ENCODE data around the gene FAM209A.
A peak's percentile ranks its signal among the peaks of the same experiment; 100 is the strongest.
"Not testable (repeated sequence)": the region's sequence is repeated elsewhere in the genome, so short reads cannot be mapped to it uniquely, and the experiment has no call there.

The FAM209A gene, protein sequence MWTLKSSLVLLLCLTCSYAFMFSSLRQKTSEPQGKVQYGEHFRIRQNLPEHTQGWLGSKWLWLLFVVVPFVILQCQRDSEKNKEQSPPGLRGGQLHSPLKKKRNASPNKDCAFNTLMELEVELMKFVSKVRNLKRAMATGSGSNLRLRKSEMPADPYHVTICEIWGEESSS

GRCh38 chr20:56524444-56524843 is at the start of gene FAM209A:
TSS of gene FAM209A (plus strand) at chr20:56524744. CDS start at chr20:56524809, 65 bp downstream.
- not testable (repeated sequence) for DNase-seq (ENCODE audit: low read depth)

GRCh38 chr20:56483970-56484369 is 40.6 kb upstream of the FAM209A start:
- no peak for DNase-seq (ENCODE audit: low read depth)

GRCh38 chr20:56487216-56487615 is 37.3 kb upstream of the FAM209A start:
- DNase-seq (ENCODE audit: low read depth), result no peak

DNA sequence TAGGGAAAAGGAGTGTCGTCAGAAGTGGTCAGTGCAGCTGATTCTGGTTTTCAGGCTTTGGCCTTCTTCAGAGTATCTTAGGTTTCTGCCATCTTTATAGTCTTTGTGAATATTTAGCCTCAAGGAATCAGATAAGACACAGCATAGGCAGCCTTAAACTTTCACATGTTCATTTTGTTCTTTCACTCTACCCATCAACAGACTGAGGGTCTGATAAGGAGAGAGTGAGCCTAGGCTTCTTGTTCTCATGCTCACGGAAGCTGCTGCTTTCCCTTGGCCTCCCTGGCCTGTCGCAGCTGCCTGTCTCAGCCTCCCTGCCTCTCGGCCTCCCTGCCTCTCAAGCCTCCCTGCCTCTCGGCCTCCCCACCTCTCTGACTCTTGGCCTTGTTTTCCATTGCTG is 36.0 kb upstream of the FAM209A start:
- DNase-seq (ENCODE audit: low read depth), result no peak

- DNase-seq (ENCODE audit: low read depth), result no peak
Observed at GRCh38 chr20:56501116-56501515, 23.4 kb upstream of the FAM209A start.

- DNase-seq (ENCODE audit: low read depth), result no peak
Observed at GRCh38 chr20:56503916-56504315, 20.6 kb upstream of the FAM209A start.

DNA sequence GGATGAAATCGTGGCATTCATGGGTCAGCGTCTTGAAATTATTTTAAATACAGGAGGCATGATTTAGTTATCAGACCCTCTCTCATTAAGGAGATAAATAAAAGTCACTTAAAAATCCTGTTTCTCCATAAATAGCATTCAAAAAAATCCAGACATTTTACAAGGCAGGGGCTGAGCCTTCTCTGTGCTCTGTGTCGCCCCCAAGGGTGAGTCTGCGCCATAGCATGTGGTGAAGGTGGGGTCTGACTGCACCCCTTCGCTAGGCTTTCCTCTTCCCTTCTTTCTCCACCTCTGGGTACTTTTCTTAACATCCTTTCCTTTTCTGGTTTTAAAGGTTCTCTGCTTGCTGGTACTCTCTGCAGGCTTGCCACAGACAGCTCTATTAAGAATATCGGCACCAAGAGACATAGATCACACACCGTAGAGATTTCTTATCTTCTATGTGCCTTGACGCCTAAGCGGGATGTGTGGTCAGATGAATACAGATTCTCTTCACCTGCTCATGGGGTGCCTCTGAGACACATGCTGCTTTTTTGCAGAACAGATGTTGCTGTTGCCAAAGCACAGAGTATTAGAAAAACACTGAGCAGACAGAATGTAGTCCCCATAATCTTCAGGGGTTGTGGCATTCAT is 20.1 kb upstream of the FAM209A start:
- DNase-seq (ENCODE audit: low read depth), result peak; percentile 8

- DNase-seq (ENCODE audit: low read depth), result no peak
Observed at GRCh38 chr20:56506103-56506502, 18.4 kb upstream of the FAM209A start.

GRCh38 chr20:56511926-56512325 is 12.6 kb upstream of the FAM209A start:
- no peak for DNase-seq (ENCODE audit: low read depth)

- DNase-seq (ENCODE audit: low read depth), result no peak
Observed at GRCh38 chr20:56513161-56514150, 11.1 kb upstream of the FAM209A start.

DNA sequence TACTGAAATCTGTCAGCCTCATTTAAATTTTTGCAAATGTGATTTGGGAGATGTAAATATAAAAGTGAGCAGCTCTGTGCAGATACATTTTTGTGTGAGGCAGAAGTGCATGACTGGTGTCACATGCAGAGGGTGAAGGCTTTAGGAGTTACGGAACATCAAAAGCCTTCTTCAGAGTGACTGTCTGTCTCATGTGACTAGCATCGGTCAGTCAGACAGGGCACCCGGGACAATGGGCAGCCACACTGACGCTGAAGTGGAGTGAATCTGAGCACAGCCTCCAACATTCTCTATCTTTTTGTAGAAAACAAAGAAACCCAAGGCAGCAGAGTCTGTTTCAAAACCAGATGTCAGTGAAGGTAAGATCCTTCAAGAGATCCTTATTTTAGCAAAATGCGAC is 7.9 kb upstream of the FAM209A start:
- DNase-seq (ENCODE audit: low read depth), result no peak

DNA sequence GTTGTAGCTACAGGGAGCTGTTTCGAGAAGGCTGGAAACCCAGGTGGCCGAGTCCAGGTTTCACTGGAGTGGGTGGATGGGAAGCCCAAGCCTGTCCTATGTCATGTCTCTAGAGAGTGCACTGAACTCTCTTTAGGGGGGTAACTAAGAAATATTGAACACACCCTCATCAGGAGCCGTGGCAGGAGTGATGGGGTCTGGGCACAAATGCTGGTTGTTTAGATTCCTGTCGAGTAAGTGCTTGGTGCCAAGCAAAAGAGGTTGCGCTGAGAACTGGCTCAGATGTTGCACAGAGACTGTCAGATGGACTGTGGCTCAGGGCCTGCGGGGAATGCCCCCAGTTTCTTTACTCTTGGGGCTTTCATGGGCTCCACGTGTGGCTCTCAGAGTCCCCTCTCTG is 7.3 kb upstream of the FAM209A start:
- no peak for DNase-seq (ENCODE audit: low read depth)

- DNase-seq (ENCODE audit: low read depth), result no peak
Observed at GRCh38 chr20:56517641-56518040, 6.9 kb upstream of the FAM209A start.

DNA sequence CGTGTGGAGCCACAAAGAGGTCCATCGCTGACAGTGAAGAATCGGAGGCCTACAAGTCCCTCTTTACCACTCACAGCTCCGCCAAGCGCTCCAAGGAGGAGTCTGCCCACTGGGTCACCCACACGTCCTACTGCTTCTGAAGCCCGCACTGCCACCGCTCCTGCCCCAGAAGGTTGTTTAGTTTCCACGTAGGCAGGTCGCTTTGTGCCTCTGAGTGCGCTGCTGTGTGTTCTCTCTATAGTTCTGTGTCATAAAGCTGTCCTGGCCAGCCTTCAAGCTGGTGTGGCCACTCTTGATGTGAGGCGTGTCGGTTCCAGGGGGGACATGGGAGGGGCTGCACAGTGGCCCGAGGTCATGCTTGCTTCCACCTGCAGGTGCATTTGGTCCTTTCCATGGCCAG is 6.4 kb upstream of the FAM209A start:
- DNase-seq (ENCODE audit: low read depth), result no peak

DNA sequence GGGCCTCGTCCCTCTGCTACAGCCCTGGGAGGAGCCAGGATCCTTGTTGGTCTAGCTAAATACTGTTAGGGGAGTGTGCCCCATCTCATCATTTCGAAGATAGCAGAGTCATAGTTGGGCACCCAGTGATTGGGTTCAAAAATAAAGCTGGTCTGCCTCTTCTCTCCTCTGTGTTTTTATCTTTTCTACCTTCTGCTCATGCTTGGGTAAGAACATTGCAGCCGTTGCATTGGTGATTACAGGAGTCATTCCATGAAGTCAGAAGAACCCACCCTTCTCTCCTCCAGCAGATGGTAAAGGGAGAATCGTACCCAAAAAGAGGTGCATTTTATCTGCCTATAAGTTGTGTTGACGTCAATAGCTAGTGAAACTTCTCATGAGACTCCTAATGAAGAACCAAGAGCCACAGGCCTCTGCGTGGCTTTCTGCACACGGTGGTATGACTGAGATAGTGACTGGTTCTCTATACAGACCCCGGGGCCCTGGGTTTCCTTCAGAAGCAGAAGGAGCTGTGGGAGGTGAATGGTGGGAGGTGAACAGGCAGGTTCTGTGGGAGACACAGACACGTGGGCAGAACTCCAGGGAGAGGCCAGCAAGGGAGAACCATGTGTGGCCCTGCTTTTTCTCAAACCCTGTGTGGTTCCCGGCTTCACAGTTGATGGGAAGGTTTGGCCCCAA is 5.7 kb upstream of the FAM209A start:
- DNase-seq (ENCODE audit: low read depth), result no peak

DNA sequence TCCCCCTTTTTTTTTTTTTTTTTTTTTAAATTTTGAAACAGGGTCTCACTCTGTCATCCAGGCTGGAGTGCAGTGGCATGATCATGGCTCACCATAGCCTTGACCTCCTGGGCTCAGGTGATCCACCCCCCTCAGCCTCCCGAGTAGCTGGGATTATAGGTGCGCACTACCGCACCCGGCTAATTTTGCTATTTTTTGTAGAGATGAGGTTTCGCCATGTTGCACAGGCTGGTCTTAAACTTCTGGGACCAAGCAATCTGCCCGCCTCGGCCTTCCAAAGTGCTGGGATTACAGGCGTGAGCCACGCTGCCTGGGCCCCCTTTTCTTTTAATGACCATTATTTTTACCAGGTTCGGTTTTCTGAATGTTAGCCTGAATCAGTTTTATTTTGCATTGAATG is 5.0 kb upstream of the FAM209A start:
- no peak for DNase-seq (ENCODE audit: low read depth)

DNA sequence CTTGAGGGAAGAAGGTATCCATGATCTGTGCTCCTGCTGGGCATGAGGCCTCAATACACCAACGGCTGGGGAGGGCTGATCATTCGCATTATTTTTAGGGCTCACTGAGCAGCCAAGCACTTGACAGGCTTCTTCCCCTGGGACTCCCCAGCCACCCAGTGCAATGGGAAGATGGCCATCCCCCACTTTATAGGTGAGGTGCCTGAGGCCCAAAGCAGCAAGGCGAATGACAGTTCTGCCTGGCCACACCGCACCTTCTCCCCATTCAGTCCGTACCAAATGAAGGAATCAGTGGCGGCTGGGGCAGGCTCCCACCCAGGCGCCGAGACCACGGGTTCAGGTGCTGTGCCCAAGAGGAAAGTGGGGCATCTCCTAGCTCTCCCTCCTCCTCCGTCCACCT is 4.4 kb upstream of the FAM209A start:
- no peak for DNase-seq (ENCODE audit: low read depth)

- not testable (repeated sequence) for DNase-seq (ENCODE audit: low read depth)
Observed at GRCh38 chr20:56520746-56521354, 3.7 kb upstream of the FAM209A start.

DNA sequence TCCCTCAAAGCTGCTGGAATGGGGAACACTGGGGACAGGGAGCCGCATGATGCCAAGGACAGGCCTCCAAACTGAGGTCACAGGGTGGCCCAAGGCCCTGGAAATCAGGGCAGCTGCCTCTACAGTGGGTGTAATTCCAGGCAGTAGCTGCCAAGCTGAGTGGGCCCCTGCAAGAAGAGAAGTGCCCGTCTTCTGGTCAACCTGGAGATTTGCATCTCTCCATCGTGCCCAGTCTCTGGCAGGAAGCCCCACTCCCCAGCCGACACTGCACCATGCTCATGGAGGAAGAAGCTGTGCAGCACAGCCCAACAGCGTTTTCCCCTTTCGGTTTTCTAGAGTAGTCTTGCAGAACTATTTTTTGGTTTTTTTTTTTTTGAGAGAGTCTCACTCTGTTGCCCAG is 2.2 kb upstream of the FAM209A start:
- no peak for DNase-seq (ENCODE audit: low read depth)

DNA sequence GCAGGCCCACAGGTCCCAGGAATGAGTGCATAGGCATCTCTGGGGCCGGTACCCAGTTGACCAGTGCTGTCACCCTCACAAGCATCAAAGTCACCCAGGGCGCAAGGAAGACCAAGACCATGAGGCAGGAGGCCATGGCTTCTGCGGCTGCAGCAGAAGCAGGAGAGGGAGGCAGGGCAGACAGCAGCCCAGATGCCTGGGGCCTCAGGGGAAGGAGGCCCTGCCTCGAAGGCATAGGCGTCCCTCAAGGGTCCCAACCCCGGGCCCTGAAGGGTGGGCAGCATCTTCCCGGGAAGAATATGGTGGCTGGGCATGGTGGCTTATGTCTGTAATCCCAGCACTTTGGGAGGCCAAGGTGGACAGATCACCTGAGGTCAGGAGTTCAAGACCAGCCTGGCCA is 3.0 kb downstream of the FAM209A start:
- no peak for DNase-seq (ENCODE audit: low read depth)

DNA sequence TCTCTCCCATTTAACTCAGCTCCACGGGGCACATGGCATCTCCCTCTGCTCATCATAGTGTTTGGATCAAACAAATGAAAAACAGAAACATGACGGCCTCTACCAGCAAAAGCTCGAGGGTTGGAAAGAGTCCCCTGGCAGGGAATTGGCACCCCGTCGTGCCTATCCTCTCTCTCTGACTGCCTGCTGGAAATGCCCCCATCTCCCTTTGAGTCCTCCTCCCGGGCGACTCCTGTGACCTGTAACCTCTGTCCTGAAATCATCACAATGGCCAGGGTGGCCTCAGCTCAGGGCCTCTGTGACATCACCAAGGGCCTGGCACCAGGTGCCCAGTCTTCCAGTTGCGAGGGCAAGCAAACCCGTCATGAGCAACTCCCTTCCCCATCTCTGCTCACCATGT is 8.4 kb downstream of the FAM209A start, which contains the start of gene FAM209B:
Gene FAM209B, plus strand, starts transcription at position 301 of the 400 bp plus-strand sequence. Its CDS starts 96 bp downstream, at position 397.
- not testable (repeated sequence) for DNase-seq (ENCODE audit: low read depth)

DNA sequence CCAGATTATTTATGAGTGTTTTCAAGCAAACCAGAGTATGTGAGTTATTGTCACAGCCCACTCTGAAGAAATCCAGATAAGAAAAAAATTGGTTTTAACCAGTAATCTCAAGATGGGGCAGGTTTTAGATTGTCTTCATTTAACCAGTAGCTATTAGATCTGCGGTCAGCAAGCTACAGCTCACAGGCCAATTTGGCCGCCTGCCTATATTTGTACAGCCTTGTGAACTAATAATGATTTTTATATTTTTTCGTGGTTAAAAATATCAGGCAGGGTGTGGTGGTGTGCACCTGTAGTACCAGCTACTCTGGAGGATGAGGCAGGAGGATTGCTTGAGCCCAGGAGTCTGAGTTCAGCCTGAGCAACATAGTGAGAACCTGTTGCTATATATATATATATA is 13.5 kb downstream of the FAM209A start:
- no peak for DNase-seq (ENCODE audit: low read depth)
